GM23338 (cell line): ENCODE measurements around the gene DOLK.

ENCODE experiments used
- CREB1 ChIP-seq: fragments of 250-450 bp; sonication (Bioruptor Pico); IDR thresholded peaks from 2 replicates; pipeline ENCODE4 v1.5.0; 2020; ENCODE audit warnings: low read depth, mild to moderate bottlenecking, moderate library complexity
- EZH2 ChIP-seq: fragments of 200-600 bp; sonication (generic); IDR thresholded peaks from one replicate; pipeline ENCODE4 v1.8.0; 2017; ENCODE audit warnings: antibody characterized with exemption, mild to moderate bottlenecking, low read depth; ENCODE audit not compliant: unreplicated experiment
- POLR2AphosphoS5 ChIP-seq: IDR thresholded peaks from 2 replicates; pipeline ENCODE4 v1.6.1; 2016; ENCODE audit warnings: antibody characterized with exemption, low read depth
- STAT1 ChIP-seq: IDR thresholded peaks from one replicate; pipeline ENCODE4 v1.6.1; 2016; ENCODE audit warnings: antibody characterized with exemption; ENCODE audit not compliant: unreplicated experiment
- TF ChIP-seq, protein P1 (sequence below), 2 experiments: fragments of 200-600 bp in 1 of 2; sonication (generic) in 1 of 2; conservative IDR thresholded peaks; 2 replicates each; pipeline versions ENCODE4 v1.5.1 to v1.6.1; 2016 to 2017; ENCODE audit warnings: antibody characterized with exemption in 2 of 2, low read depth in 2 of 2, mild to moderate bottlenecking in 2 of 2, moderate library complexity in 1 of 2

DNA sequence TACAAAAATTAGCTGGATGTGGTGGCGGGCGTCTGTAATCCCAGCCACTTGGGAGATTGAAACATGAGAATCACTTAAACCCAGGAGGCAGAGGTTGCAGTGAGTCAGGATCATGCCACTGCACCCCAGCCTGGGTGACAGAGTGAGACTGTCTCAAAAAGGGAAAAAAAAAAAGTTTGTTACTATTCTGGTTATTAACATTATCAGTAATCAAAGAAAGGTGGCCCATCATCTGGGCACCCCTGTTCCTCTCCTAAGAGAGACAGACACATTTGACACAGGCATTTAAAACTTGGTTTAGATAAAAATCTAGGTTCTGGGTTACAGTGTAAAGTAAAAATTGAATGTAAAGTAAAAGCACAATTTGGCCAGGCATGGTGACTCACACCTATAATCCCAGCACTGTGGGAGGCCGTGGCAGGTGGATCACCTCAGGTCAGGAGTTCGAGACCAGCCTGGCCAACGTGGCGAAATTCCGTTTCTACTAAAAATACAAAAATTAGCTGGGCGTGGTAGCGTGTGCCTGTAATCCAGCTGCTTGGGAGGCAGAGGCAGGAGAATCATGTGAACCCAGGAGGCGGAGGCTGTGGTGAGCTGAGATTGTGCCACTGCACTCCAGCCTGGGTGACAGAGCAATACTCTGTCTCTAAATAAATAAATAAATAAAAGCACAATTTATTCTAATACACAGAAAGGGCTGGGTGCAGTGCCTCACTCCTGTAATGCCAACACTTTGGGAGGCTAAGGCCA is 43.4 kb downstream of the DOLK start:
- TF ChIP-seq, protein P1, sequence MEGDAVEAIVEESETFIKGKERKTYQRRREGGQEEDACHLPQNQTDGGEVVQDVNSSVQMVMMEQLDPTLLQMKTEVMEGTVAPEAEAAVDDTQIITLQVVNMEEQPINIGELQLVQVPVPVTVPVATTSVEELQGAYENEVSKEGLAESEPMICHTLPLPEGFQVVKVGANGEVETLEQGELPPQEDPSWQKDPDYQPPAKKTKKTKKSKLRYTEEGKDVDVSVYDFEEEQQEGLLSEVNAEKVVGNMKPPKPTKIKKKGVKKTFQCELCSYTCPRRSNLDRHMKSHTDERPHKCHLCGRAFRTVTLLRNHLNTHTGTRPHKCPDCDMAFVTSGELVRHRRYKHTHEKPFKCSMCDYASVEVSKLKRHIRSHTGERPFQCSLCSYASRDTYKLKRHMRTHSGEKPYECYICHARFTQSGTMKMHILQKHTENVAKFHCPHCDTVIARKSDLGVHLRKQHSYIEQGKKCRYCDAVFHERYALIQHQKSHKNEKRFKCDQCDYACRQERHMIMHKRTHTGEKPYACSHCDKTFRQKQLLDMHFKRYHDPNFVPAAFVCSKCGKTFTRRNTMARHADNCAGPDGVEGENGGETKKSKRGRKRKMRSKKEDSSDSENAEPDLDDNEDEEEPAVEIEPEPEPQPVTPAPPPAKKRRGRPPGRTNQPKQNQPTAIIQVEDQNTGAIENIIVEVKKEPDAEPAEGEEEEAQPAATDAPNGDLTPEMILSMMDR (conservative IDR thresholded peaks at IDR 0.05; ENCODE audit: low read depth in 2 of 2) = no peak
- TF ChIP-seq STAT1 = no peak
- TF ChIP-seq POLR2AphosphoS5 = no peak
- no peak for TF ChIP-seq EZH2
- TF ChIP-seq CREB1 (CRISPR knock-in tag) = no peak
